Mucosa of rectum (tissue), 2 donors: Measurements from ENCODE around the gene ACE.

ENCODE experiments used
- H3K27ac ChIP-seq, 2 donors: one replicate each; pipeline ENCODE4 v1.7.0; 2013; ENCODE audit warnings: inconsistent platforms in 2 of 2, low read depth in 2 of 2, low read length in 2 of 2
- H3K27me3 ChIP-seq, 2 donors: one replicate each; pipeline ENCODE4 v1.7.0; 2013; ENCODE audit warnings: low read length in 2 of 2; ENCODE audit not compliant: control insufficient read depth in 2 of 2, insufficient read depth in 2 of 2
- H3K36me3 ChIP-seq, 2 donors: one replicate each; pipeline ENCODE4 v1.7.0; 2013; ENCODE audit warnings: low read length in 2 of 2; ENCODE audit not compliant: control insufficient read depth in 2 of 2, insufficient read depth in 2 of 2
- H3K4me1 ChIP-seq, 2 donors: one replicate each; pipeline ENCODE4 v1.7.0; 2013; ENCODE audit warnings: low read length in 2 of 2, mild to moderate bottlenecking in 1 of 2; ENCODE audit not compliant: control insufficient read depth in 2 of 2, insufficient read depth in 2 of 2
- H3K4me3 ChIP-seq, 2 donors: one replicate each; pipeline ENCODE4 v1.7.0; 2013; ENCODE audit warnings: low read length in 2 of 2
- H3K9ac ChIP-seq, 2 donors: one replicate each; pipeline ENCODE4 v1.7.0; 2013; ENCODE audit warnings: low read length in 2 of 2, low read depth in 1 of 2, mild to moderate bottlenecking in 1 of 2
- H3K9me3 ChIP-seq, 2 donors: one replicate each; pipeline ENCODE4 v1.7.0; 2013; ENCODE audit warnings: low read length in 2 of 2; ENCODE audit not compliant: control insufficient read depth in 2 of 2
- donor health status: healthy.
- donor health status: Normal muscosa, but diverticular disease.

ACE gene

DNA sequence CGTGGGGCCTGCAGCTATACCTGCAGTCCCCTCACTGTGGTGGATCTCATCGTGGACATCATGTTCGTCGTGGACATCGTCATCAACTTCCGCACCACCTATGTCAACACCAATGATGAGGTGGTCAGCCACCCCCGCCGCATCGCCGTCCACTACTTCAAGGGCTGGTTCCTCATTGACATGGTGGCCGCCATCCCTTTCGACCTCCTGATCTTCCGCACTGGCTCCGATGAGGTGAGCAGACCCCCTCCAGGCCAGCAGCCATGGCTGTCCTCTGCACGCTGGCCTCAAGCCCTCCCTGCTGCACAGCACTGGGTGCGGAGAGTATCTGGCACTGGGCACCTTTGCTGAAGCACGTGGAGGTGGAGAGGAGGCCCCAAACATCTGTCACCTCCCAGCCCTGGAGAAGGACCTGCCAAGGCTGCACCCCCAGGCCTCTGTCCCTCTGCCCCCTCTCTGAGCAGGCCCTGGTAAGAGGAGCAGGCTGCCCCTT lies 57.3 kb downstream of the ACE start:
- Histone ChIP-seq H3K36me3 (no peaks in the 10 kb centered on the region), H3K9ac (no peak overlapping the region), H3K4me1 (peaks cover 0 to 7% of the 10 kb centered on the region in 2 donors), H3K27ac (no peak overlapping the region), H3K9me3 (no peaks in the 10 kb centered on the region), H3K4me3 (no peak overlapping the region), H3K27me3 (peaks cover 7 to 13% of the 10 kb centered on the region in 2 donors)

DNA sequence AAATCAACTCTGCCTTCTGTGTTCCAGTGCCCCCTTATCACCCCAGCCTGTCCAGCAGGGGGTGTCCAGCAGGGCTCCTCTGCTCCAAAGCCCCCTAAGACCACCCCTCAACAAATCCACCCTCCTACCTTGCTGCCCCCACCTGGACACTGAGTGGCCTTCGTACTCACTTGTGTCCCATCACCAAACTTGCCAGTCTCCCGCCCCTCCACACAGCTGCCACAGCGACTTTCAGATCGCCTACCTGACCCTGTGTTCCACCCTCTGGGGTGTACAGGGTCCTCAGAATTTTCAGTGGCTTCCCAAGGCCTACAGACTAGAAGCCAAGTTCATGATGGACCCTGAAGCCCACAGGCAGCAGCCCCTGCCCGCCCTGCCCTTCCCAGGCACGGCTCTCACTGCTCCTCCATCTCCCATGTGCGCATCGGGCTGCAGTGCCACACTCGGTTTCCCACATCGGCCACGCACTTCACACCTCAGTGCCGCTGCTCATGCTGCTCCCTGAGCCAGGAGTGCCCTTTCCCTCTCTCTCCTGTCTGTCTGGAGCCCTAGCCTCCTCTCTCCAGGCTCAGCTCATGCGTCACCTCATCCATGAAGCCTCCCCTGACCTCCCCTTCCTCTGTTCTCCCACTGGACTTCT lies 58.1 kb downstream of the ACE start:
- H3K36me3 ChIP-seq: no peaks in the 10 kb centered on the region
- no peak overlapping the region for H3K4me3 ChIP-seq
- peaks cover 0 to 7% of the 10 kb centered on the region in 2 donors for H3K4me1 ChIP-seq
- no peak overlapping the region for H3K27ac ChIP-seq
- H3K9me3 ChIP-seq: no peaks in the 10 kb centered on the region
- H3K27me3 ChIP-seq: peaks cover 9 to 21% of the 10 kb centered on the region in 2 donors
- no peak overlapping the region for H3K9ac ChIP-seq

DNA sequence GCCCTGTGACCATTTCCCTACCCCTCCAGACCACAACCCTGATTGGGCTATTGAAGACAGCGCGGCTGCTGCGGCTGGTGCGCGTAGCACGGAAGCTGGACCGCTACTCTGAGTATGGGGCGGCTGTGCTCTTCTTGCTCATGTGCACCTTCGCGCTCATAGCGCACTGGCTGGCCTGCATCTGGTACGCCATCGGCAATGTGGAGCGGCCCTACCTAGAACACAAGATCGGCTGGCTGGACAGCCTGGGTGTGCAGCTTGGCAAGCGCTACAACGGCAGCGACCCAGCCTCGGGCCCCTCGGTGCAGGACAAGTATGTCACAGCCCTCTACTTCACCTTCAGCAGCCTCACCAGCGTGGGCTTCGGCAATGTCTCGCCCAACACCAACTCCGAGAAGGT lies 58.8 kb downstream of the ACE start:
- Histone ChIP-seq H3K9ac (no peak overlapping the region), H3K27ac (no peak overlapping the region), H3K4me3 (no peak overlapping the region), H3K4me1 (peaks cover 0 to 7% of the 10 kb centered on the region in 2 donors), H3K27me3 (peaks cover 9 to 21% of the 10 kb centered on the region in 2 donors), H3K9me3 (no peaks in the 10 kb centered on the region), H3K36me3 (no peaks in the 10 kb centered on the region)

DNA sequence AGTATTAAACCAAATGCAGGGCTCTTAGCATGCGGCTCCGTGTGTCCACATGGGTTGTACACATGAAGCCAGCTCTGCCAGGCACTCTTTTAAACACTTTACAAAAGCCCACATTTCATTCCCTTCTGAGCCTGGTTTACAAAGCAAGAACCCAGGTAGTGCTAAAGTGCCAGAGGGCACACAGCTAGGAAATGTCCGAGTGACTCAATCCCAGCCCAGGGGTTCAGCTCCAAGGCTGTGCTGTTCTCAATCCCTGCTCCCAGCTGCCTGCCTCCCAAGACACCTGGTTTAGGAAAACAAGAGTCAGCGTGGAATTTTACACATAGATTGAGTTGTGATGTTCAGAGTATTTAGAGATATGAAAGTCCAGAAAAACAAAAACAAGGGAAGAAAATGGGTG lies 60.1 kb downstream of the ACE start:
- no peaks in the 10 kb centered on the region for H3K36me3 ChIP-seq
- no peak overlapping the region for H3K9ac ChIP-seq
- H3K4me3 ChIP-seq: no peak overlapping the region
- H3K4me1 ChIP-seq: peaks cover 0 to 7% of the 10 kb centered on the region in 2 donors
- H3K27me3 ChIP-seq: peaks cover 9 to 21% of the 10 kb centered on the region in 2 donors
- H3K9me3 ChIP-seq: no peaks in the 10 kb centered on the region
- no peak overlapping the region for H3K27ac ChIP-seq

DNA sequence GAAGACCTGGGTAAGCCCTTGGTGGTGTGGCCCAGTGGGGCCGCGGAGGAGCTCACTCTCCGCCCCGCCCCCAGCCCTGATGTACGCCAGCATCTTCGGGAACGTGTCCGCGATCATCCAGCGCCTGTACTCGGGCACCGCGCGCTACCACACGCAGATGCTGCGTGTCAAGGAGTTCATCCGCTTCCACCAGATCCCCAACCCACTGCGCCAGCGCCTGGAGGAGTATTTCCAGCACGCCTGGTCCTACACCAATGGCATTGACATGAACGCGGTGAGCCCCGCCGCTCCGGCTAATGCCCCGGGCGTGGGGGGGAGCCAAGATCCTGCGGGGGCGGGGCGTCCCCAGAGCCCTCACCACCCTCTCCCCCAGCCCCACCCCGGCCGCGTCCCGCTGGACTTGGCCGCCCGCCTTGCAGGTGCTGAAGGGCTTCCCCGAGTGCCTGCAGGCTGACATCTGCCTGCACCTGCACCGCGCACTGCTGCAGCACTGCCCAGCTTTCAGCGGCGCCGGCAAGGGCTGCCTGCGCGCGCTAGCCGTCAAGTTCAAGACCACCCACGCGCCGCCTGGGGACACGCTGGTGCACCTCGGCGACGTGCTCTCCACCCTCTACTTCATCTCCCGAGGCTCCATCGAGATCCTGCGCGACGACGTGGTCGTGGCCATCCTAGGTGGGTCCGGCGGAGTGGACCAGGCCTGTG lies 61.3 kb downstream of the ACE start:
- Histone ChIP-seq H3K9me3 (no peaks in the 10 kb centered on the region), H3K4me3 (no peak overlapping the region), H3K9ac (no peak overlapping the region), H3K36me3 (no peaks in the 10 kb centered on the region), H3K27me3 (peaks cover 9 to 21% of the 10 kb centered on the region in 2 donors), H3K4me1 (peaks cover 0 to 7% of the 10 kb centered on the region in 2 donors), H3K27ac (no peak overlapping the region)

DNA sequence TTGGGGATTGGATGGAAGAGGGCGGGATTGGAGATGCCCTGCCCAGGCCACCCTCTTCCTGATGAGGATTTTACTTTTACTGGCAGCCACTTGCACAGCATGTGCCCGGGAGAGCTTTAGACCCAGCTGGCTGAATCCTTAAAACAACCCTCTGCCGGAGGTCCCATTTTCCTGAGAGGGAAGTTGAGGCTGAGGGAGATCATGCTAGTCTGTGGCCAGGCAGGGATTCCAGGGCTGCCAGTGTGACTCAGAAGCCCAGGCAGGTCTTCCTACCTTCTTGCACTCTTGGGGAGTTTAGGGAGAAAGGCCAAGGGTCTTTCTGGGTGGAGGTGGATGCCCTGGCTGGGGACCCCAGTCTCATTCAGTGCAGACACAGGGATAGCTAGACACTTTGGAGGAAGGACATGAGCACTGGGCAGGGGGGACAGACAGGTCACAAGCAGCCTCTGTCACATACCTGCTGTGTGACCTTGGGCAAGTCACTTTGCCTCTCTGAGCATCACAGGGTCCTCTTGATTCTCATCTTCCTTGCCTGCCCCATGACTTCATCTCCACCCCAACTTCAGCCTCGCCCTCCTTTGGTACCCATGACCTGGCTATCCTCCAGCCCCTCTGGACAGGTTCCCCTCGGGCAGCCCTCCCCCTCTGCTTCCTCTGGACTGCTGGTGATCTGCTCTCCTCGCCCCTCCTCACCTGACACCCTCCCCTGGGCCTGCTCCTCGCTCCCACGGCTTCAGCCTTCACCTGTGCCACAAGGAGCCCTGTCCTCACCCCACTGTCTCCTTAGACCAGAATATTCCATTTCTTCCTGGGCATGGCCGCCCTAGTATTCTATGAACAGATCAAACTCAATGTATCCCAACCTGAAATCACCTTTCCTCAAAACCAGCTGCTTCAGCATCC lies 62.1 kb downstream of the ACE start:
- H3K36me3 ChIP-seq: no peaks in the 10 kb centered on the region
- H3K27me3 ChIP-seq: peaks cover 9 to 21% of the 10 kb centered on the region in 2 donors

DNA sequence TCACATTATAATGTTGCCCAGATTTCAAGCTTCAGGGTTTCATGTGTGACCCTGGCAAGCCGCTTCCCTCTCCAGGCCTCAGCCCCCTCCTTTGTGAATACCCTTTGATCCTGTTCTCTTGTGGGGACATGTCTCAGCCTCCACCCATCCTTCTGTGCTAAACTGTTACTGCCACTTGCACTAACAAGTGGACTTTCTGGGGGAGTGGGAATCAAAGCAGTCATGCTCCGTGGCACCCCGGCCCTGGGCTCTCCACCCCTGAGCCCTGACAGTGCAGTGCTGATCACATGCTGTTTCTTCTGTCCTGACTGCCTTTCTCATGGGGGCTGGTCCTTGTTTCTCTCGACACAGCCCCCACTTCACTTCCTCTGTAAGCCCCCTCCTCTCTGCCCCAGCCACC lies 63.7 kb downstream of the ACE start:
- Histone ChIP-seq H3K4me1 (peaks cover 0 to 7% of the 10 kb centered on the region in 2 donors), H3K4me3 (no peak overlapping the region), H3K27ac (no peak overlapping the region), H3K36me3 (no peaks in the 10 kb centered on the region), H3K9ac (no peak overlapping the region), H3K9me3 (no peaks in the 10 kb centered on the region), H3K27me3 (peaks cover 9 to 21% of the 10 kb centered on the region in 2 donors)

More for the DNA sequence above, 62.1 kb downstream of the ACE start:
- no peak overlapping the region for H3K27ac ChIP-seq
- H3K9ac ChIP-seq: no peak overlapping the region
- peaks cover 0 to 7% of the 10 kb centered on the region in 2 donors for H3K4me1 ChIP-seq
- H3K9me3 ChIP-seq: no peaks in the 10 kb centered on the region
- H3K4me3 ChIP-seq: no peak overlapping the region

DNA sequence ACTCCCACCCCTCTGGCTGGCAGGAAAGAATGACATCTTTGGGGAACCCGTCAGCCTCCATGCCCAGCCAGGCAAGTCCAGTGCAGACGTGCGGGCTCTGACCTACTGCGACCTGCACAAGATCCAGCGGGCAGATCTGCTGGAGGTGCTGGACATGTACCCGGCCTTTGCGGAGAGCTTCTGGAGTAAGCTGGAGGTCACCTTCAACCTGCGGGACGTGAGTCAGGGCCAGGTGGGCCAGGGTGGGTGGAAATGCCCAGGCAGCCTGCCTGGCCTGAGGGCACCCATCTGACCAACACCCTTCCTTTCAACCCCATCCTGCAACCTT lies 65.3 kb downstream of the ACE start:
- H3K27me3 ChIP-seq: peaks cover 9 to 21% of the 10 kb centered on the region in 2 donors

DNA sequence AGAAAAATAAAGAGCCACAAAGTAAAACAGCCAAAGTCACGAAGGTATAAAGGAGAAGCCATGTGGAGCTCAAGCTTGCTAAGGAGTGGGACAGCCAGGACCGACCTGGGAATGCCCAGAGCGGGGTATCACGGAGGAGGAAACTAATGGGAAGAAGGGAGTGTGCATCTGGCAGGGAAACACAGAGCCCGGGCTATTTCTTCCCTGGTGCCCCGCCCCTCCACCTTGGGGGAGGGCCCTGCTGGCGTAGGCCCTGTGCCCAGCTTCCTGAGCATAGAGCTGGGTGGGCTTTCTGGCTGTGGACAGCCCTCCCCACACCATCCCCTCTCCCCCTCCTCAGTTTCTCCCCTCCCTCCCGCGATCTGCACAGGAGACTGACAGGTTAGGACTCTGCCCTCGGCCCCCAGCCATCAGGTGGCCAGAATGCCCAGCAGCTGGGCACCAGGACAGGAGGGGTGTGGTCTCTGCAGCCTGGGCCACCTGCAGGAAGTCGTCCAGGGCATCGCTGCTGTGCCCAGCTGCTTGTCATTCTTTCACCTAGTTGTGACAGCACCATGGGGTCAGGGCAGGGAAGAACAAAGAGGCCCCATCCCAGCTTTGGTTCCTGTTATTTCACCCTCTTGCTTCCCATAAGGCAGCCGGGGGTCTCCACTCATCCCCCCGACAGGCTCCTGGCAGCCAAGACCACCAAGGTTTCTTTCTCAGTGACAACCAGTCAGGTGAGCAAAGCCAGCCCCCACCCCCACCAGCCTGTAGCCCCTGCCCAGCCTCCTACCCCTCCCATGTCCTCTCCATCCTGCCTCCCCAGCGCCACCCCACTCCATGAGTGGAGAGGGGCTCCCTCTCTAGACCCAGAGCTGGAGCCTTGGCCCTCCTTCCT lies 66.3 kb downstream of the ACE start:
- peaks cover 9 to 17% of the 10 kb centered on the region in 2 donors for H3K27me3 ChIP-seq
- H3K4me3 ChIP-seq: no peak overlapping the region
- peaks cover 0 to 5% of the 10 kb centered on the region in 2 donors for H3K4me1 ChIP-seq
- H3K27ac ChIP-seq: no peak overlapping the region
- no peaks in the 10 kb centered on the region for H3K36me3 ChIP-seq
- no peak overlapping the region for H3K9ac ChIP-seq
- no peaks in the 10 kb centered on the region for H3K9me3 ChIP-seq

More for the DNA sequence above, 65.3 kb downstream of the ACE start:
- no peaks in the 10 kb centered on the region for H3K36me3 ChIP-seq
- H3K9me3 ChIP-seq: no peaks in the 10 kb centered on the region
- no peak overlapping the region for H3K27ac ChIP-seq
- no peak overlapping the region for H3K4me3 ChIP-seq
- no peak overlapping the region for H3K9ac ChIP-seq
- peaks cover 0 to 7% of the 10 kb centered on the region in 2 donors for H3K4me1 ChIP-seq
